ENCODE measurements around the gene MAST3.

DNA sequence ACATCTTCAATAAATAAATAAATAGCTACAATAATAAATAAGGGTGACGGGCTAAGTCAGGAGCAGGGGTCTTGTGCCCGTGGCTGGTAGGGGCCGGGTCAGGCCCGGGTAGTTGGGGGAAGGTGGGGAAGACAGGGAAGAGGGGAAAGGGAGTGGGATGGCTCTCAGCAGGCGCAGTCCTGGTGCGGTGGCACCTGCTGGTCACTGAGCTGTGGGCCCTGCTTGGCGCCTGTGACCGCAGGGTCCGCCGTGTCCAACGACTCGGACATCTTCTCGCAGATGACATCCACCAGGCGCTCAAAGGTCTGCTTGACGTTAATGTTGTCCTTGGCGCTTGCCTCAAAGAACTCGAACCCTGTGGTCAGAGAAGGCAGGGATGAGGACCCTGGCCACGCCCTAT lies 99.7 kb downstream of the MAST3 start:
- TF ChIP-seq, protein P1, sequence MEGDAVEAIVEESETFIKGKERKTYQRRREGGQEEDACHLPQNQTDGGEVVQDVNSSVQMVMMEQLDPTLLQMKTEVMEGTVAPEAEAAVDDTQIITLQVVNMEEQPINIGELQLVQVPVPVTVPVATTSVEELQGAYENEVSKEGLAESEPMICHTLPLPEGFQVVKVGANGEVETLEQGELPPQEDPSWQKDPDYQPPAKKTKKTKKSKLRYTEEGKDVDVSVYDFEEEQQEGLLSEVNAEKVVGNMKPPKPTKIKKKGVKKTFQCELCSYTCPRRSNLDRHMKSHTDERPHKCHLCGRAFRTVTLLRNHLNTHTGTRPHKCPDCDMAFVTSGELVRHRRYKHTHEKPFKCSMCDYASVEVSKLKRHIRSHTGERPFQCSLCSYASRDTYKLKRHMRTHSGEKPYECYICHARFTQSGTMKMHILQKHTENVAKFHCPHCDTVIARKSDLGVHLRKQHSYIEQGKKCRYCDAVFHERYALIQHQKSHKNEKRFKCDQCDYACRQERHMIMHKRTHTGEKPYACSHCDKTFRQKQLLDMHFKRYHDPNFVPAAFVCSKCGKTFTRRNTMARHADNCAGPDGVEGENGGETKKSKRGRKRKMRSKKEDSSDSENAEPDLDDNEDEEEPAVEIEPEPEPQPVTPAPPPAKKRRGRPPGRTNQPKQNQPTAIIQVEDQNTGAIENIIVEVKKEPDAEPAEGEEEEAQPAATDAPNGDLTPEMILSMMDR (IDR thresholded peaks at IDR 0.05): no peak
- TF ChIP-seq POLR2A (IDR thresholded peaks at IDR 0.05) (no peak), POLR2AphosphoS5 (IDR thresholded peaks at IDR 0.05) (no peak)

All from prostate gland (tissue), 2 donors.